Loucy (cell line): ENCODE results near the gene GRWD1.
"Not testable (repeated sequence)": the region's sequence is repeated elsewhere in the genome, so short reads cannot be mapped to it uniquely, and the experiment has no call there.

Experiments
- H2AFZ ChIP-seq: fragments of 200-600 bp; sonication (generic); 2 replicates; pipeline ENCODE4 v1.6.0; 2016; ENCODE audit warnings: antibody characterized with exemption, mild to moderate bottlenecking, low read length, moderate library complexity
- H3F3A ChIP-seq: fragments of 200-600 bp; 2 replicates; pipeline ENCODE4 v1.6.0; 2016; ENCODE audit warnings: antibody characterized with exemption, low read depth, mild to moderate bottlenecking
- H3K27me3 ChIP-seq: fragments of 200-600 bp; sonication (generic); 2 replicates; pipeline ENCODE4 v1.6.1; 2014; ENCODE audit warnings: low read length, mild to moderate bottlenecking; ENCODE audit not compliant: insufficient read depth, poor library complexity, severe bottlenecking
- H3K36me3 ChIP-seq: fragments of 200-600 bp; sonication (generic); 2 replicates; pipeline ENCODE4 v1.6.1; 2016; ENCODE audit warnings: low read length; ENCODE audit not compliant: insufficient read depth
- H3K4me1 ChIP-seq: fragments of 200-600 bp; sonication (generic); 2 replicates; pipeline ENCODE4 v1.5.1; 2014; ENCODE audit warnings: low read length, mild to moderate bottlenecking; ENCODE audit not compliant: insufficient read depth, poor library complexity, severe bottlenecking
- H3K4me2 ChIP-seq: fragments of 200-600 bp; sonication (generic); 2 replicates; pipeline ENCODE4 v1.6.0; 2014; ENCODE audit warnings: antibody characterized with exemption, low read length, low read depth, mild to moderate bottlenecking; ENCODE audit not compliant: poor library complexity, severe bottlenecking
- H3K4me3 ChIP-seq: fragments of 200-600 bp; sonication (generic); 2 replicates; pipeline ENCODE4 v1.5.1; 2014; ENCODE audit warnings: low read length, mild to moderate bottlenecking, mixed read lengths; ENCODE audit not compliant: poor library complexity, severe bottlenecking
- H3K79me2 ChIP-seq: fragments of 200-600 bp; sonication (generic); 2 replicates; pipeline ENCODE4 v1.6.1; 2014; ENCODE audit warnings: low read length; ENCODE audit not compliant: insufficient read depth
- H3K9ac ChIP-seq: fragments of 200-600 bp; sonication (generic); 2 replicates; pipeline ENCODE4 v1.6.0; 2014; ENCODE audit warnings: mild to moderate bottlenecking, low read depth, low read length, moderate library complexity; ENCODE audit not compliant: poor library complexity, severe bottlenecking
- H3K9me2 ChIP-seq: fragments of 200-600 bp; sonication (generic); replicated peaks from 2 replicates; pipeline ENCODE4 v1.6.1; 2016; ENCODE audit warnings: low read depth, low read length, mixed read lengths
- H3K9me3 ChIP-seq: fragments of 200-600 bp; sonication (generic); 2 replicates; pipeline ENCODE4 v1.6.1; 2014; ENCODE audit warnings: mild to moderate bottlenecking, antibody characterized with exemption, low read length, low read depth; ENCODE audit not compliant: insufficient read depth
- H4K20me1 ChIP-seq: fragments of 200-600 bp; sonication (generic); 2 replicates; pipeline ENCODE4 v1.6.0; 2014; ENCODE audit warnings: antibody characterized with exemption, low read length, mild to moderate bottlenecking; ENCODE audit not compliant: insufficient read depth, poor library complexity, severe bottlenecking
- EZH2phosphoT487 ChIP-seq: fragments of 200-600 bp; IDR thresholded peaks from 2 replicates; pipeline ENCODE4 v1.6.1; 2018; ENCODE audit warnings: antibody characterized with exemption, mild to moderate bottlenecking, moderate library complexity, borderline replicate concordance
- TF ChIP-seq, protein P1 (sequence below): fragments of 200-600 bp; sonication (generic); conservative IDR thresholded peaks from 2 replicates; pipeline ENCODE4 v1.5.1; 2014; ENCODE audit warnings: mild to moderate bottlenecking, antibody characterized with exemption, low read length

The GRWD1 gene

DNA sequence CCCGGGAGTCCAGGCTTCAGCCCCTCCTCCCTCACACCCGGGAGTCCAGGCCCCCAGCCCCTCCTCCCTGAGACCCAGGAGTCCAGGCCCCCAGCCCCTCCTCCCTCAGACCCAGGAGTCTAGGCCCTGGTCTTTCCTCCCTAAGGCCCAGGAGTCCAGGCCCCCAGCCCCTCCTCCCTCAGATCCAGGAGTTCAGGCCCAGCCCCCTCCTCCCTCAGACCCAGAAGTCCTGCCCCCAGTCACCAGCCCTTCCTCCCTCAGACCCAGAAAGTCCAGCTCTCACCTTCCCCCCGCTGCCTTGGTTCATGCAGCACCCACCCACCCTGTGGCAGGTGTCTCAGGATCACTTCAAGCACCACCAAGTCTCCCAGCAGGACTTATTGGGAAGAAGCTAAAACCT, 37.5 kb downstream of the GRWD1 start:
- no peak for TF ChIP-seq EZH2phosphoT487
- TF ChIP-seq, protein P1, sequence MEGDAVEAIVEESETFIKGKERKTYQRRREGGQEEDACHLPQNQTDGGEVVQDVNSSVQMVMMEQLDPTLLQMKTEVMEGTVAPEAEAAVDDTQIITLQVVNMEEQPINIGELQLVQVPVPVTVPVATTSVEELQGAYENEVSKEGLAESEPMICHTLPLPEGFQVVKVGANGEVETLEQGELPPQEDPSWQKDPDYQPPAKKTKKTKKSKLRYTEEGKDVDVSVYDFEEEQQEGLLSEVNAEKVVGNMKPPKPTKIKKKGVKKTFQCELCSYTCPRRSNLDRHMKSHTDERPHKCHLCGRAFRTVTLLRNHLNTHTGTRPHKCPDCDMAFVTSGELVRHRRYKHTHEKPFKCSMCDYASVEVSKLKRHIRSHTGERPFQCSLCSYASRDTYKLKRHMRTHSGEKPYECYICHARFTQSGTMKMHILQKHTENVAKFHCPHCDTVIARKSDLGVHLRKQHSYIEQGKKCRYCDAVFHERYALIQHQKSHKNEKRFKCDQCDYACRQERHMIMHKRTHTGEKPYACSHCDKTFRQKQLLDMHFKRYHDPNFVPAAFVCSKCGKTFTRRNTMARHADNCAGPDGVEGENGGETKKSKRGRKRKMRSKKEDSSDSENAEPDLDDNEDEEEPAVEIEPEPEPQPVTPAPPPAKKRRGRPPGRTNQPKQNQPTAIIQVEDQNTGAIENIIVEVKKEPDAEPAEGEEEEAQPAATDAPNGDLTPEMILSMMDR: no peak
- Histone ChIP-seq H3K4me1 (no peaks in the 10 kb centered on the region), H3K4me3 (no peak overlapping the region), H3K9me3 (no peaks in the 10 kb centered on the region), H3K27me3 (no peaks in the 10 kb centered on the region), H4K20me1 (no peaks in the 10 kb centered on the region), H3K79me2 (no peaks in the 10 kb centered on the region), H3F3A (no peaks in the 10 kb centered on the region; the same call in 1 of the 2 replicates), H3K36me3 (peaks cover 5% of the 10 kb centered on the region; the same call in 1 of the 2 replicates), H3K4me2 (no peak overlapping the region), H2AFZ (no peak overlapping the region), H3K9me2 (no peaks in the 10 kb centered on the region), H3K9ac (no peak overlapping the region)

DNA sequence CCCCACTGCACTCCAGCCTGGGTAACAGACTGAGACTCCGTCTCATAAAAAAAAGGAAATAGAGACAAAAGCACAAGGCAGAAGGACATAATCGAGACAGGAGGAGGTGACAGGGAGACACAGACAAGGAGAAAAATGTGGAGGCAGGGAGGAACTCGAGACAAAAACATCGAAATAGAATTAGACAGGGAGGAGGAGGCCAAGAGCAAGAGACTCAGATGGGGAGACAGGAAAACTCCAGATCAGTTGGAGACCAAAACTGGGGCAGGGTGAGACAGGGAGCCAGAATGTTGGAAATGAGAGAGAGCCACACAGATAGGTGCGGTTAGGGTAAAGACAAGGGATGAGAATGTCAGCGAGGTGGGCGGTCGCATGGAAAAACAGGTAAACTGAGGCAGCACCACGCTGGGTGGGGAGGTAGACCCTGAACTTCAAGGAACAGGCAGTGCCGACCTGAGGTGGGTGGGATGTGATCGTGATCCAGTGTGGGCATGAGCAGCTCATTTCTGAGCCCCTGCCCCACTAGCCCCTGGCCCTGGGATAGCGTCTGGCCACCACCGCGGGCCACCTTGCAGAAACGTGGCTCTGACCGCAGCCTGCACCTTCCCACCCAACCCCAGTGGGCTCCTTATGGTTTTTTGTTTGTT, 38.6 kb downstream of the GRWD1 start:
- no peaks in the 10 kb centered on the region for H3K36me3 ChIP-seq
- no peak overlapping the region for H3K4me2 ChIP-seq
- H3F3A ChIP-seq: no peaks in the 10 kb centered on the region; the same call in 1 of the 2 replicates
- H3K4me3 ChIP-seq: no peak overlapping the region
- no peaks in the 10 kb centered on the region for H3K4me1 ChIP-seq
- no peaks in the 10 kb centered on the region for H3K9me2 ChIP-seq
- H3K9me3 ChIP-seq: no peaks in the 10 kb centered on the region
- H3K79me2 ChIP-seq: no peaks in the 10 kb centered on the region
- no peaks in the 10 kb centered on the region for H4K20me1 ChIP-seq
- TF ChIP-seq, protein P1: no peak
- no peak for TF ChIP-seq EZH2phosphoT487
- no peak overlapping the region for H3K9ac ChIP-seq
- H3K27me3 ChIP-seq: no peaks in the 10 kb centered on the region
- H2AFZ ChIP-seq: no peak overlapping the region

DNA sequence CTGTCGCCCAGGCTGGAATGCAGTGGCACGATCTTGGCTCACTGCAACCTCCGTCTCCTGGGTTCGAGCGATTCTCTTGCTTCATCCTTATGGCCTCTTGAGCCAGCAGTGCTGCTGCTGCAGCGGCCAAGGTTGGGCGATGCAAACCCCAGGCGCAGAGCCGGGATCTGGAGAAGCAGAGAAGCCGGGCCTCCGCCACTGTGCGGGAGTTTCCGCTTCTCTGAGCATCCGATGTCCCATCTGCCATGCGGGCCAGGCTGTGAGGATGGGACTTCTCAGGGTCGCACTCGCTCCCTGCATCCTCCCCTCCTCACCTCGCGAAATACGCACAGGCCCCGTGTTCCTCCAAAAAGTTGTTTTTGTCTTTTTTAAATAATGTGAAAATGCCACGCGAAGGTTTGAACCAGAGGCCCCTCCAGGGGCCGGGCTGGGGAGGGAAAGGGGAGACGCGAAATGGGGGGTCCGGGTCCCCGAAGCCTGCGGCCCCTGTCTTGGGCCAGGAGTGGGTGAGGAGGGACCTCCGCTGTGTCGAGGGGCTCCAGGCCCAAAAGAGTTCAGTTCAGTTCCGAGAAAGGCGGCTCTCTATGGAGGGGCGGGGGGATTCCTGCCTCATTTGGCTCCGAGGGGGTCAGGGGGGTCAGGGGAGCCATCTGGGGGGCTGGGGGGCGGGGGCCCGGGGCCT, 39.3 kb downstream of the GRWD1 start:
- no peak overlapping the region for H2AFZ ChIP-seq
- H3K4me1 ChIP-seq: no peaks in the 10 kb centered on the region

DNA sequence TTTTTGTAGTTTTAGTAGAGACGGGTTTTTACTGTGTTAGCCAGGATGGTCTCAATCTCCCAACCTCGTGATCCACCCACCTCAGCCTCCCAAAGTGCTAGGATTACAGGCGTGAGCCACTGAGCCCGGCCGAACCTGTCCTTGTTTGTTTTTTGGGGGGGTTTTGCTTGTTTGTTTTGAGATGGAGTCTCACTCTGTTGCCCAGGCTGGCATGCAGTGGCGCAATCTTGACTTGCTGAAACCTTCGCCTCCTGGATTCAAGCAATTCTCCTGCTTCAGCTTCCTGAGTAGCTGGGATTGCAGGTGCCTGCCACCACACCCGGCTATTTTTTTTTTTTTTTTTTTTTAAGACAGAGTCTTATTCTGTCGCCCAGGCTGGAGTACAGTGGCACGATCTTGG, 40.9 kb downstream of the GRWD1 start:
- not testable (repeated sequence) for H4K20me1 ChIP-seq, H3K9ac ChIP-seq, H3K4me2 ChIP-seq, H3K79me2 ChIP-seq, H3K9me3 ChIP-seq, H2AFZ ChIP-seq, H3K4me3 ChIP-seq, H3K27me3 ChIP-seq, H3K36me3 ChIP-seq, H3F3A ChIP-seq, H3K4me1 ChIP-seq, H3K9me2 ChIP-seq

More for the DNA sequence above, 39.3 kb downstream of the GRWD1 start:
- Histone ChIP-seq H4K20me1 (no peaks in the 10 kb centered on the region), H3K27me3 (no peaks in the 10 kb centered on the region), H3K9me3 (no peaks in the 10 kb centered on the region), H3K4me3 (no peak overlapping the region), H3K4me2 (no peak overlapping the region), H3F3A (no peaks in the 10 kb centered on the region; the same call in 1 of the 2 replicates), H3K9ac (no peak overlapping the region), H3K9me2 (no peaks in the 10 kb centered on the region), H3K36me3 (no peaks in the 10 kb centered on the region), H3K79me2 (no peaks in the 10 kb centered on the region)
- no peak for TF ChIP-seq EZH2phosphoT487
- TF ChIP-seq, protein P1: no peak
